Left lung (tissue), 10 donors: ENCODE measurements around the gene BTBD9. TPM values are rescaled to one million over a fixed set of nuclear protein-coding genes. Genes with fewer than 3 reads are reported as not detected.
"Not testable (repeated sequence)": the region's sequence is repeated elsewhere in the genome, so short reads cannot be mapped to it uniquely, and the experiment has no call there.

Experiments used
- ATAC-seq: fragments of 200-7000 bp; cut with Tn5 transposase; one replicate; pipeline ENCODE4 v1.9.1; 2020; ENCODE audit warnings: moderate library complexity
- DNase-seq, 4 donors: peaks; one replicate each; pipeline ENCODE4 v3.0.0-alpha.2; 2013 to 2020
- H3K27ac ChIP-seq, 2 donors: fragments of 200-600 bp; sonication (generic) in 1 of 2; one replicate each; pipeline versions ENCODE4 v1.5.0 to v1.8.0; 2020 to 2021
- H3K27me3 ChIP-seq, 2 donors: fragments of 200-600 bp; sonication (generic) in 1 of 2; one replicate each; pipeline versions ENCODE4 v1.5.0 to v1.8.0; 2020 to 2021
- H3K36me3 ChIP-seq, 2 donors: fragments of 200-600 bp; sonication (generic) in 1 of 2; one replicate each; pipeline versions ENCODE4 v1.5.0 to v1.8.0; 2020 to 2021
- H3K4me1 ChIP-seq, 2 donors: fragments of 200-600 bp; one replicate each; pipeline ENCODE4 v1.8.0; 2021
- H3K4me3 ChIP-seq, 2 donors: fragments of 200-600 bp; sonication (generic) in 1 of 2; one replicate each; pipeline versions ENCODE4 v1.5.0 to v1.8.0; 2020 to 2021; ENCODE audit warnings: mild to moderate bottlenecking in 1 of 2
- H3K9me3 ChIP-seq, 2 donors: fragments of 200-600 bp; sonication (generic) in 1 of 2; one replicate each; pipeline versions ENCODE4 v1.5.0 to v1.8.0; 2020 to 2021
- CTCF ChIP-seq, 2 donors: fragments of 200-600 bp; sonication (generic) in 1 of 2; IDR thresholded peaks; one replicate each; pipeline versions ENCODE4 v1.5.0 to v1.8.0; 2021; ENCODE audit warnings: antibody characterized with exemption in 2 of 2
- intact Hi-C, 2 donors: fragments of 100-400 bp; cut with DNase I; formaldehyde crosslinking; loops; one replicate each; pipeline versions ENCODE4 v1.11.2 to v1.14.2; 2022
- polyA plus RNA-seq, 6 donors: library from polyadenylated mRNA; unstranded; fragments of 120-200 nt; gene quantifications; one replicate each; pipeline ENCODE4 v1.2.1, GENCODE V29; 2013; ENCODE audit not compliant: insufficient read length in 6 of 6
- total RNA-seq, 2 donors: library from RNA; stranded (reverse); fragmentation: NEBNext Ultra II Directional; extraction: Animal tissue kit (Norgen Biotek cat#: 25700); gene quantifications; one replicate each; pipeline ENCODE4 v1.2.1, GENCODE V29; 2021
- donor health status: DM: no; HTN: yes; CAD: no.
- donor health status: DM: no; HTN: no; CAD: no.

BTBD9 gene
- total and polyA plus RNA-seq, 8 donors: 14.2 to 44.0 (median 16.0) TPM

- peaks cover 0 to 16% of the 10 kb centered on the region in 2 donors for H3K36me3 ChIP-seq
- TF ChIP-seq CTCF (IDR thresholded peaks at IDR 0.05): no peak
- no peak overlapping the region for H3K4me3 ChIP-seq
- peaks cover 0 to 7% of the 10 kb centered on the region in 2 donors for H3K4me1 ChIP-seq
- intact Hi-C loops: no loop called here
- no peaks in the 10 kb centered on the region for H3K27me3 ChIP-seq
- DNase-seq: no peak
- ATAC-seq: no peak
- H3K27ac ChIP-seq: no peak overlapping the region
- no peaks in the 10 kb centered on the region for H3K9me3 ChIP-seq
Observed at GRCh38 chr6:38127284-38127683, 512.4 kb downstream of the BTBD9 start.

GRCh38 chr6:38124224-38124926 lies 515.4 kb downstream of the BTBD9 start:
- H3K9me3 ChIP-seq, H3K4me1 ChIP-seq, H3K27me3 ChIP-seq, H3K4me3 ChIP-seq, intact Hi-C loops, H3K27ac ChIP-seq, ATAC-seq: not testable (repeated sequence)
- DNase-seq: peak in 1 of 4 donors; percentile 73
- H3K36me3 ChIP-seq: peaks cover 0 to 30% of the 10 kb centered on the region in 2 donors

GRCh38 chr6:38119516-38119915 lies 520.2 kb downstream of the BTBD9 start:
- no peak for ATAC-seq
- no peaks in the 10 kb centered on the region for H3K4me1 ChIP-seq
- H3K4me3 ChIP-seq: no peak overlapping the region
- intact Hi-C loops: no loop called here
- TF ChIP-seq CTCF (IDR thresholded peaks at IDR 0.05): no peak
- H3K27ac ChIP-seq: no peak overlapping the region
- peaks cover 0 to 56% of the 10 kb centered on the region in 2 donors for H3K36me3 ChIP-seq
- no peaks in the 10 kb centered on the region for H3K27me3 ChIP-seq
- no peaks in the 10 kb centered on the region for H3K9me3 ChIP-seq
- peak in 1 of 4 donors; percentile 22 for DNase-seq

- Histone ChIP-seq H3K9me3 (no peaks in the 10 kb centered on the region), H3K27me3 (no peaks in the 10 kb centered on the region), H3K27ac (no peak overlapping the region), H3K4me3 (no peak overlapping the region), H3K36me3 (peaks cover 0 to 49% of the 10 kb centered on the region in 2 donors), H3K4me1 (no peaks in the 10 kb centered on the region)
- TF ChIP-seq CTCF (IDR thresholded peaks at IDR 0.05): no peak
- ATAC-seq (no peak), DNase-seq (peak in 1 of 4 donors; percentile 32)
- intact Hi-C loops: no loop called here
Observed at GRCh38 chr6:38118791-38119365, 520.9 kb downstream of the BTBD9 start.

Other genes starting within 250 kb of the BTBD9 start
- 10 to 100 TPM; 88.8 to 99.6 TPM for gene GLO1, start 63.2 kb upstream of the BTBD9 start, total RNA-seq
- 100 to 1,000 TPM; 109 to 130 (median 127) TPM for gene GLO1, start 63.2 kb upstream of the BTBD9 start, polyA plus RNA-seq
- gene DNAH8, start 75.4 kb upstream of the BTBD9 start, total RNA-seq: under 1 TPM; 0.03 TPM
- under 1 TPM; 0.06 to 0.34 (median 0.12) TPM for gene DNAH8, start 75.4 kb upstream of the BTBD9 start, polyA plus RNA-seq